22Rv1 (cell line): ENCODE data around the gene MORN3.
"Not testable (repeated sequence)": the region's sequence is repeated elsewhere in the genome, so short reads cannot be mapped to it uniquely, and the experiment has no call there.

ENCODE experiments used
- ZFX ChIP-seq: fragments of 450-650 bp; IDR thresholded peaks from 2 replicates; pipeline ENCODE4 v1.6.1; 2017; ENCODE audit warnings: antibody characterized with exemption, borderline replicate concordance
- TF ChIP-seq, protein P1 (sequence below): fragments of 450-650 bp; IDR thresholded peaks from 2 replicates; pipeline ENCODE4 v1.5.1; 2017; ENCODE audit warnings: mild to moderate bottlenecking

GRCh38 chr12:121709064-121709424 lies 39.6 kb upstream of the MORN3 start:
- TF ChIP-seq, protein P1, sequence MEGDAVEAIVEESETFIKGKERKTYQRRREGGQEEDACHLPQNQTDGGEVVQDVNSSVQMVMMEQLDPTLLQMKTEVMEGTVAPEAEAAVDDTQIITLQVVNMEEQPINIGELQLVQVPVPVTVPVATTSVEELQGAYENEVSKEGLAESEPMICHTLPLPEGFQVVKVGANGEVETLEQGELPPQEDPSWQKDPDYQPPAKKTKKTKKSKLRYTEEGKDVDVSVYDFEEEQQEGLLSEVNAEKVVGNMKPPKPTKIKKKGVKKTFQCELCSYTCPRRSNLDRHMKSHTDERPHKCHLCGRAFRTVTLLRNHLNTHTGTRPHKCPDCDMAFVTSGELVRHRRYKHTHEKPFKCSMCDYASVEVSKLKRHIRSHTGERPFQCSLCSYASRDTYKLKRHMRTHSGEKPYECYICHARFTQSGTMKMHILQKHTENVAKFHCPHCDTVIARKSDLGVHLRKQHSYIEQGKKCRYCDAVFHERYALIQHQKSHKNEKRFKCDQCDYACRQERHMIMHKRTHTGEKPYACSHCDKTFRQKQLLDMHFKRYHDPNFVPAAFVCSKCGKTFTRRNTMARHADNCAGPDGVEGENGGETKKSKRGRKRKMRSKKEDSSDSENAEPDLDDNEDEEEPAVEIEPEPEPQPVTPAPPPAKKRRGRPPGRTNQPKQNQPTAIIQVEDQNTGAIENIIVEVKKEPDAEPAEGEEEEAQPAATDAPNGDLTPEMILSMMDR: not testable (repeated sequence)
- not testable (repeated sequence) for TF ChIP-seq ZFX
